WTC11 (cell line): ENCODE results near the gene VWC2.

Source experiments
- CTCF ChIP-seq: fragments of 200-600 bp; IDR thresholded peaks from 2 replicates; pipeline ENCODE4 v1.8.0; 2022; ENCODE audit warnings: antibody characterized with exemption
- IRF1 ChIP-seq: sonication (generic); formaldehyde crosslinking; IDR thresholded peaks from 2 replicates; pipeline ENCODE4 v1.8.0; 2023; ENCODE audit warnings: missing genetic modification reagents

DNA sequence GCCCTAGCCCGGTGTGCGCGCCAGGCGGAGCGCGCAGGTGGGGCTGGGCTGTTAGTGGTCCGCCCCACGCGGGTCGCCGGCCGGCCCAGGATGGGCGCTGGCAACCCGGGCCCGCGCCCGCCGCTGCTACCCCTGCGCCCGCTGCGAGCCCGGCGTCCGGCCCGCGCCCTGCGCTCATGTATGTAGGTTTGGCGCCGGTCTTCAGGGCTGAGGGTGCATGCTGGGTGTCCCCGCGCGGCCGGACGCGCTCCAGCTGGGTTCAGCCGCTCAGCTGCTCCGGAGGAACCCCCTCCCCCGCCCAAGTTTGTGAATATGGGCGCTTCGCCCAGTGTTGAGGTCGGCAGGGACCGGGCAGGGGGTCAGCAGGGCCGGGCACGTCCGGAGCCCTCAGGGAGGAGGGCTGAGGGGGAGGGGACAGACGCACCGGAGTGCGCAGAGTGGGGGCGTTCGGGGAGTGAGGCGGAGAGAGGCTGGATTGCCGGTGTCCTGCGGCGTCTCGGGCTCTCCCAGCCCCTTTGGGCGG lies 559 bp downstream of the VWC2 start:
- TF ChIP-seq CTCF (no peak), IRF1 (CRISPR knock-in tag) (no peak)
